Sigmoid colon (tissue), 4 donors: ENCODE results near the gene PRKCA.

Source experiments
- POLR2AphosphoS5 ChIP-seq, 4 donors: sonication (generic); formaldehyde crosslinking; IDR thresholded peaks; one replicate each; pipeline ENCODE4 v1.6.1; 2017; ENCODE audit warnings: antibody characterized with exemption in 4 of 4
- TF ChIP-seq, protein P1 (sequence below), 4 experiments: fragments of 450-650 bp in 3 of 4; fragments of 200-600 bp in 1 of 4; IDR thresholded peaks; one replicate each; pipeline ENCODE4 v1.5.1; 2016 to 2019; ENCODE audit warnings: antibody characterized with exemption in 4 of 4, mild to moderate bottlenecking in 3 of 4, moderate library complexity in 2 of 4

GRCh38 chr17:66725956-66726355 is 423.5 kb downstream of the PRKCA start:
- TF ChIP-seq, protein P1, sequence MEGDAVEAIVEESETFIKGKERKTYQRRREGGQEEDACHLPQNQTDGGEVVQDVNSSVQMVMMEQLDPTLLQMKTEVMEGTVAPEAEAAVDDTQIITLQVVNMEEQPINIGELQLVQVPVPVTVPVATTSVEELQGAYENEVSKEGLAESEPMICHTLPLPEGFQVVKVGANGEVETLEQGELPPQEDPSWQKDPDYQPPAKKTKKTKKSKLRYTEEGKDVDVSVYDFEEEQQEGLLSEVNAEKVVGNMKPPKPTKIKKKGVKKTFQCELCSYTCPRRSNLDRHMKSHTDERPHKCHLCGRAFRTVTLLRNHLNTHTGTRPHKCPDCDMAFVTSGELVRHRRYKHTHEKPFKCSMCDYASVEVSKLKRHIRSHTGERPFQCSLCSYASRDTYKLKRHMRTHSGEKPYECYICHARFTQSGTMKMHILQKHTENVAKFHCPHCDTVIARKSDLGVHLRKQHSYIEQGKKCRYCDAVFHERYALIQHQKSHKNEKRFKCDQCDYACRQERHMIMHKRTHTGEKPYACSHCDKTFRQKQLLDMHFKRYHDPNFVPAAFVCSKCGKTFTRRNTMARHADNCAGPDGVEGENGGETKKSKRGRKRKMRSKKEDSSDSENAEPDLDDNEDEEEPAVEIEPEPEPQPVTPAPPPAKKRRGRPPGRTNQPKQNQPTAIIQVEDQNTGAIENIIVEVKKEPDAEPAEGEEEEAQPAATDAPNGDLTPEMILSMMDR (IDR thresholded peaks at IDR 0.05) = no peak
- no peak for TF ChIP-seq POLR2AphosphoS5 (IDR thresholded peaks at IDR 0.05)
